Endothelial cell of umbilical vein (primary cell): ENCODE results near the gene GPR183.

Experiments
- CTCF ChIP-seq, 2 donors: IDR thresholded peaks; 1 replicate in 1 of 2; 2 replicates in 1 of 2; pipeline ENCODE4 v1.5.1; 2011; ENCODE audit warnings: low read length in 2 of 2, mild to moderate bottlenecking in 2 of 2, moderate library complexity in 2 of 2, control low read depth in 1 of 2, inconsistent platforms in 1 of 2, low read depth in 1 of 2; ENCODE audit not compliant: insufficient read depth in 1 of 2; ENCODE audit errors: extremely low read depth in 1 of 2
- POLR2AphosphoS5 ChIP-seq: IDR thresholded peaks from 2 replicates; pipeline ENCODE4 v1.6.1; 2012; ENCODE audit warnings: low read depth, mild to moderate bottlenecking, control low read depth, low read length, moderate library complexity; ENCODE audit not compliant: insufficient read depth

GRCh38 chr13:99294198-99294597 is 13.0 kb downstream of the GPR183 start:
- TF ChIP-seq POLR2AphosphoS5 = no peak
- no peak for TF ChIP-seq CTCF (IDR thresholded peaks at IDR 0.05; ENCODE audit: extremely low read depth in 1 of 2, insufficient read depth in 1 of 2, low read depth in 1 of 2, low read length in 2 of 2)
